GM10248 (cell line): ENCODE results near the gene DCUN1D3.

Experiments
- CTCF ChIA-PET: fragments of 300-600 bp; sonication (Branson Sonifier 250); formaldehyde crosslinking; extraction: SDS; loops from one replicate; lab custom pipeline; 2021; ENCODE audit warnings: antibody characterized with exemption; lab: Yijun Ruan, JAX
- POLR2A ChIA-PET: fragments of 350-650 bp; sonication (Branson Sonifier 250); formaldehyde crosslinking; extraction: SDS; loops from one replicate; lab custom pipeline; 2020; ENCODE audit warnings: antibody characterized with exemption; lab: Yijun Ruan, JAX
- DNase-seq: peaks from one replicate; pipeline ENCODE4 v3.0.0; 2012; ENCODE audit errors: extremely low spot score
- CTCF ChIP-seq: IDR thresholded peaks from 2 replicates; pipeline ENCODE4 v1.5.1; 2012; ENCODE audit warnings: mild to moderate bottlenecking, low read depth; ENCODE audit errors: extremely low read depth, missing control alignments, control extremely low read depth

Gene DCUN1D3

GRCh38 chr16:20920799-20921198 lies 20.6 kb upstream of the DCUN1D3 start:
- ChIA-PET POLR2A (no interaction called here), CTCF (interaction anchor here (1.0 to 1.8 kb wide), 5 partner anchors 8 to 70 kb away, joined by 3 to 6 read pairs (median 3); no protein-coding TSS in a partner anchor)
- no peak for DNase-seq
- no peak for TF ChIP-seq CTCF

GRCh38 chr16:20920091-20920490 lies 19.9 kb upstream of the DCUN1D3 start:
- TF ChIP-seq CTCF = no peak
- no peak for DNase-seq
- ChIA-PET CTCF (interaction anchor here (1.0 to 1.8 kb wide), 8 partner anchors 8 to 70 kb away, joined by 3 to 6 read pairs (median 3); no protein-coding TSS in a partner anchor), POLR2A (no interaction called here)

DNA sequence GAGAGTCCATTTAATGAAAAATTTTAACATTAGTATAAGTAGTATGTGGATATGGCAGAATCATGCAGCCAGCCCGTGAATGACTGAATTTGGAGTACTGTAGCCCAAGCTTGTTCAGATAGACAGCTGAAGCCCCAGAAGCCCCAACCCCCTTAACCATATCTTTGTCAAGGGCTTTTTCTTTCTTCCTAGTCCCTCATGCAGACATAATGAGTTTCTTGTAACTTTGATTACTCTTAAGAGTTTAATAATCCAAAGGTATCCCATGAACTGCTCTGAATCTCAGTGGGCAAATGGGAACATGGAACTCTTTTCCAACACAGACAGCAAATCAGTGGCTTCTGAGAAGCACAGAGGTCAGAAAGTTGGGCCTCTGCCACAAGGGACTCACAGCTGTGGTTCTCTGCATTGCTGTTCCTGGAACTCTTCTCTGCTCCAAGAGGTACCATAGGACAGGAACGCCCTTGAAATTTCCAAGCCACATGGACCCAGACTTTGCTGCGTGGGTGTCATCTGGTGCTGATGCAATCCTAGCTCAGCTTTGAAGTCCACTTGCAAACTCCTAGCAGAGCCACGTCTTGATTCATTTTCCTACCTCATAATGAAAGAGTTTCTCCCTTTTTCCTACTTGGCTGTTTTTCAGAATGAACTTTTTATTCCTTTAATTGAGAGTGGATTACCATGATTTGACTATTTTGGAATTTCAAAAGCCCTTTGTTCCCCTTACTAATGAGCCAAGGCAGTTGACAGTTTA lies 18.5 kb upstream of the DCUN1D3 start:
- DNase-seq = no peak
- TF ChIP-seq CTCF = no peak
- POLR2A ChIA-PET = no interaction called here
- CTCF ChIA-PET = interaction anchor here (1.6 kb wide), 1 partner anchor 19 kb away, joined by 3 read pairs; no protein-coding TSS in a partner anchor

DNA sequence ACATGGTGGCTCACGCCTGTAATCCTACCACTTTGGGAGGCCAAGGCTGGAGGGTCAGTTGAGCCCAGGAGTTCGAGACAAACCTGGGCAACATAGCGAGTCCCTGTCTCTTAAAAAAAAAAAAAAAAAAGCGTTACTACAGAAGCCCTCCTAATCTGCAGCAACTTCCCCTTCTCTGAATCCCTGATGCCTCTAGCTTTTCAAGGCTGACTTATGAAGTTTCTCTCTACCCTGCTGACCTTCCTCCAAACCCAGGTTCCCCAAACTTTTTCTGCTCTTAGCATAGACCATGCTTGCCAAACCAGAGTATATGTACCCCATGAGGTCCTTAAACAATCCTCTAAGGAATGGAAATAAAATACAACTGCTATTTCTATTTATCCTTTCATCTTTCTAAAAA lies 16.8 kb upstream of the DCUN1D3 start:
- DNase-seq = no peak
- TF ChIP-seq CTCF = no peak
- CTCF ChIA-PET = interaction anchor here (1.6 kb wide), 1 partner anchor 21 kb away, joined by 3 read pairs; no protein-coding TSS in a partner anchor
- POLR2A ChIA-PET = no interaction called here

- no peak for TF ChIP-seq CTCF
- DNase-seq = no peak
- ChIA-PET POLR2A (interaction anchor here (0.6 kb wide), 1 partner anchor 22 kb away, joined by 5 read pairs; no protein-coding TSS in a partner anchor), CTCF (no interaction called here)
Measured at GRCh38 chr16:20916289-20916688, 16.1 kb upstream of the DCUN1D3 start.

DNA sequence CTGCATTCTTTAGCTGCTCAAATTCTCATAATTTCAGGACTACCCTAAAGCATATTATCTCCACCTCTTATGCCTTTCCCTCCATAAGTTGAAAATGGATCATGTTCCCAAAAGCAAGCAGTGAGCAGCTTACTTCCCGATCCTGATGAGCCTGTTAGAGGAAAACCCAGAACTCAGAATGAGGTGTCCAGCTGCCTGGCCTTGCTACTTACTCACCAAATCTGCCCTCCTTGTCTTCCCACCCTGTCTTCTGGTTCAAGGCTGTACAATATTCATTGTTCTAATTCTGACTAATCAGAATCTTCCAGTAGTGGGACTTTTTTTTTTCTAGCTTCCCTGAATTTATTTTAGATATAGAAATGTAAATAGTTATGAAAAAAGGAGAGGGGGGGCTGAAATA lies 11.2 kb upstream of the DCUN1D3 start:
- no peak for DNase-seq
- ChIA-PET CTCF (interaction anchor here (1.0 kb wide), 1 partner anchor 8 kb away, joined by 3 read pairs; no protein-coding TSS in a partner anchor), POLR2A (no interaction called here)
- TF ChIP-seq CTCF = no peak
